ENCODE results near the gene SYTL4. TPM values are rescaled to one million over a fixed set of nuclear protein-coding genes. Genes with fewer than 3 reads are reported as not detected.

Gene SYTL4
- total RNA-seq, 2 donors from 2014 or later = 13.1 to 13.5 TPM

GRCh38 chrX:100721328-100721727 is 10.6 kb downstream of the SYTL4 start:
- no peak overlapping the region for H3K27ac ChIP-seq
- no peaks in the 10 kb centered on the region for H3K27me3 ChIP-seq (replicated peaks; ENCODE audit: insufficient read depth)
- no peak for DNase-seq (ENCODE audit: low spot score)
- H3K4me1 ChIP-seq (ENCODE audit: control insufficient read depth in 1 of 2, low read depth in 2 of 2) = no peaks in the 10 kb centered on the region
- no peak for ATAC-seq (ENCODE audit: insufficient number of reproducible peaks, low FRiP score, low read depth)
- H3K9me3 ChIP-seq = no peaks in the 10 kb centered on the region
- H3K36me3 ChIP-seq = no peaks in the 10 kb centered on the region
- H3K4me3 ChIP-seq = no peak overlapping the region
- TF ChIP-seq CTCF (IDR thresholded peaks at IDR 0.05) = no peak

GRCh38 chrX:100720301-100720700 is 11.6 kb downstream of the SYTL4 start:
- Histone ChIP-seq H3K4me1 (ENCODE audit: control insufficient read depth in 1 of 2, low read depth in 2 of 2) (no peaks in the 10 kb centered on the region), H3K36me3 (no peaks in the 10 kb centered on the region), H3K4me3 (no peak overlapping the region), H3K27ac (no peak overlapping the region), H3K9me3 (no peaks in the 10 kb centered on the region), H3K27me3 (replicated peaks; ENCODE audit: insufficient read depth) (no peaks in the 10 kb centered on the region)
- no peak for TF ChIP-seq CTCF (IDR thresholded peaks at IDR 0.05)
- ATAC-seq (ENCODE audit: insufficient number of reproducible peaks, low FRiP score, low read depth) = no peak
- DNase-seq (ENCODE audit: low spot score) = no peak

- Histone ChIP-seq H3K36me3 (no peaks in the 10 kb centered on the region), H3K4me3 (no peak overlapping the region), H3K4me1 (ENCODE audit: control insufficient read depth in 1 of 2, low read depth in 2 of 2) (no peaks in the 10 kb centered on the region), H3K27me3 (replicated peaks; ENCODE audit: insufficient read depth) (no peaks in the 10 kb centered on the region), H3K27ac (no peak overlapping the region), H3K9me3 (no peaks in the 10 kb centered on the region)
- TF ChIP-seq CTCF (IDR thresholded peaks at IDR 0.05) = no peak
- DNase-seq (ENCODE audit: low spot score) (no peak), ATAC-seq (ENCODE audit: insufficient number of reproducible peaks, low FRiP score, low read depth) (no peak)
Measured at GRCh38 chrX:100719139-100719538, 12.8 kb downstream of the SYTL4 start.

GRCh38 chrX:100717363-100717762 is 14.6 kb downstream of the SYTL4 start:
- Histone ChIP-seq H3K4me1 (ENCODE audit: control insufficient read depth in 1 of 2, low read depth in 2 of 2) (no peaks in the 10 kb centered on the region), H3K27me3 (replicated peaks; ENCODE audit: insufficient read depth) (no peaks in the 10 kb centered on the region), H3K36me3 (no peaks in the 10 kb centered on the region), H3K27ac (no peak overlapping the region), H3K4me3 (no peak overlapping the region), H3K9me3 (no peaks in the 10 kb centered on the region)
- ATAC-seq (ENCODE audit: insufficient number of reproducible peaks, low FRiP score, low read depth) (no peak), DNase-seq (ENCODE audit: low spot score) (no peak)
- no peak for TF ChIP-seq CTCF (IDR thresholded peaks at IDR 0.05)

- H3K4me3 ChIP-seq = no peak overlapping the region
- ATAC-seq (ENCODE audit: insufficient number of reproducible peaks, low FRiP score, low read depth) (no peak), DNase-seq (ENCODE audit: low spot score) (no peak)
- no peaks in the 10 kb centered on the region for H3K4me1 ChIP-seq (ENCODE audit: control insufficient read depth in 1 of 2, low read depth in 2 of 2)
- TF ChIP-seq CTCF (IDR thresholded peaks at IDR 0.05) = no peak
- H3K9me3 ChIP-seq = no peaks in the 10 kb centered on the region
- H3K36me3 ChIP-seq = no peaks in the 10 kb centered on the region
- H3K27me3 ChIP-seq (replicated peaks; ENCODE audit: insufficient read depth) = no peaks in the 10 kb centered on the region
- H3K27ac ChIP-seq = no peak overlapping the region
Measured at GRCh38 chrX:100710816-100711215, 21.1 kb downstream of the SYTL4 start.
